Activated CD8-positive, alpha-beta memory T cell treated with anti-CD3 and anti-CD28 coated beads, Interleukin-2, amount 50 U/mL, for 48 hours (primary cell): ENCODE results near the gene PDZD4.
A peak's percentile ranks its signal among the peaks of the same experiment; 100 is the strongest.
"Not testable (repeated sequence)": the region's sequence is repeated elsewhere in the genome, so short reads cannot be mapped to it uniquely, and the experiment has no call there.

ENCODE experiments used
- DNase-seq: peaks from one replicate; pipeline ENCODE4 v3.0.0-alpha.2; 2020

The PDZD4 gene

GRCh38 chrX:153831429-153832150 is 1.2 kb upstream of the PDZD4 start:
- no peak for DNase-seq

DNA sequence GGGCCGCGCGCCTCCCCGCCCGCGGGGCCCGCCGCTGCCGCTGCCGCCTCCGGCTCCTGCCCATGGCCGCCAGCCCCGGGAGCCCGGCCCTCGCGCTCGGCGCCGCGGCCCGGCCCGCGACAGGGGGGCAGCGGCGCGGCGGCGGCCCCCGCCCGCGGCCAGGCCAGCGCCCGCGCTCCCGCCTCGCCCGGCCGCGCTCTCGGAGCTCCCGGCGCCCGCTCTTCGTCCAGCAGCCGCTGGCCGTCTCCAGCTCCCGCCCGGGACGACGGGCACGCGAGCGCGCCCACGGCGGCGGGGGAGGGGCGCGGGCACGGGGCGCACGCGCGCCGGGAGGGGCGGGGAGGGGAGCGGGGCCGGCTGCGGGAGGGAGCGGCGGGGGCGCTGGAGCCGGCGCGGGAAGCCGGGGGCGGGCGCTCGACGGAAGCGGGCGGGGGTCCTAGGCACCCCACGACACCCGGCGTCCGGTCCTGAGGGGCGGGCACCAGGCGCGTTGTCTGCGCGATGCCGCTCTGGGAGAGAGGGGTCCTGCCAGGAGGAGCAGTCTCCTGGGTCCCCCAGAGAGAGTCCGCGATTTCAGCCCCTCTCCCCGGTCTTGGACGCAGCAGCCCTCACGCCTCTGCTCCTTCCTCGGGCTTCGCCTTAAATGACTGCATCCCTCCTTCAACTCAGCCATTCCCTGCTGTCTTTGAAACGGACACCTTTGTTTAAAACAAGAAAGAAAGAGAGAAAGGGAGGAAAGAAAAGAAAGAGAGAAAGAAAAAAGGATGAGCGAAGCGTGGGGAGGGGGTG is 490 bp upstream of the PDZD4 start:
- DNase-seq, result no peak

- DNase-seq, result no peak
Measured at GRCh38 chrX:153829549-153829798, 870 bp downstream of the PDZD4 start.

GRCh38 chrX:153828723-153829548 is 1.4 kb downstream of the PDZD4 start:
- DNase-seq, result no peak

- no peak for DNase-seq
Measured at GRCh38 chrX:153828308-153828707, 2.0 kb downstream of the PDZD4 start.

DNA sequence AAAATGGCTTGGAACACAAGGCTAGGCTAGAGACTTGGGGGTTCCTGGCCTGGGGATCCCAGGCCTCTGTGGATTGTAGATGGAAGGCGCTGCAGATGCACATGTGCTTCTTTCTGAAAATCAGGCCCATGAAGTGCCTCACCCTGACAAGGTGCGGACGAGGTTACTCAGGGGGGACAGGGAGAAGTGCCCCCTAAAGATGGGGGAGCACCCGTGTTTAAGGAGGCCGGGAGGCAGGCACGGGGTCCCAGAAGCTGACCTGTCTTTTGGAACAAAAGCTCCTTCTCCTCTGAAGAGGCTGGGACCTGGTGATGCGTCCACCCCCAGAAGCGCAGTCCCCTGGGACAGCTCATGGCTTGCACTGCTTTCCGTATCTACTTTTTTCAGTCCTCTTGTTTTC is 2.4 kb downstream of the PDZD4 start:
- DNase-seq, result no peak

DNA sequence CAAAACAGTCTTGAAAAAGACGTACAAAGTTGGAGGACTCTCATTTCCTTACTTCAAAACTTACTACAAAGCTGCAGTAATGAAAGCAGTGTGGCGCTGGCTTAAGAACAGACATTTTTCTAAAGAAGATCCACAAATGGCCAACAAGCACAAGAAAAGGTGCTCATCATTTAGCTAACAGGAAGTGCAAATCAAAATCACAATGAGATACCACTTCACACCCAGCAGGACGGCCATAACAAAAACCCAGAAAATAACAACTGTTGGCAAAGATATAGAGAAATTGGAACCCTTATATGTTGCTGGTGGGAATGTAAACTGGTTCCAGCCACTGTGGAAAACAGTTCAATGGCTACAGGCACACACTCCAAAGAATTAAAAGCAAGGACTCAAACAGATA is 3.3 kb downstream of the PDZD4 start:
- DNase-seq, result no peak

DNA sequence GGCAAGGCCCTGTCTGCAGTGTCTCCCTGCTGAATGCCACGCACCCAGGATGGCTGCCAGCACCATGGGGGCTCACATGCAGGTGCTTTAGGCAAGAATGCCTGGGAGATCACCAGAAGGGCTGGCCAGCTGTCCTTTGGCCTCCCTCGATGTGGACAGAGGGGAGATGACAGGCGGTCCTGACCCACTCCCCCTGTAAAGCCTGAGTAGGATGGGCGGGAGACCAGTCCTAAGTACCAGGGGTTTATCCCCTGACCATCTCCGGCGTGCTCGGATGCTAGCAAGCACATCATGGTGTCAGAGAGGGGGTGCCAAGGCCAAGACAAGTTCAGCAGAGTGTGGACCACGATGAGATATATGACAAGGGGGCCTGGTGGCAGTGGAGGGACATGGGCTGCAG is 5.3 kb downstream of the PDZD4 start:
- DNase-seq, result no peak

DNA sequence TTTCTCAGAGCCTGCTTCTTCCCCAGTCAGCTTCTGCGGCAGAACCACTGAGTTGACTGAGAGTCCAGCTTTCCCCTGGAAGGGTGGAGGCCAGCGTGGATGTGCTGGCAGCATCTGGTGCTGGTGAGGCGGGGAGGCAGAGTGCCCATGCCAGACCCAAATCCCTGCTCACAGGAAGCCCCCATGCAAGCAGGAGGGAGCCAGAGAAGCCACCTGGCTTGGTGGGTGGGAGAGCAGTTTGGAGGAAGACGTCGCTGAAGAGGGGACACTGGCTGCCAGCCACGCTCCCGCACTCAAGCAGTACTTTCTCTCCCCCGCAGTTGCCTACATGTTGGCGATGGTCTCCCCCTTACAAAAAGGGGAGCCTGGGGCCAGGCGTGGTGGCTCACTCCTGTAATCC is 6.0 kb downstream of the PDZD4 start:
- no peak for DNase-seq

DNA sequence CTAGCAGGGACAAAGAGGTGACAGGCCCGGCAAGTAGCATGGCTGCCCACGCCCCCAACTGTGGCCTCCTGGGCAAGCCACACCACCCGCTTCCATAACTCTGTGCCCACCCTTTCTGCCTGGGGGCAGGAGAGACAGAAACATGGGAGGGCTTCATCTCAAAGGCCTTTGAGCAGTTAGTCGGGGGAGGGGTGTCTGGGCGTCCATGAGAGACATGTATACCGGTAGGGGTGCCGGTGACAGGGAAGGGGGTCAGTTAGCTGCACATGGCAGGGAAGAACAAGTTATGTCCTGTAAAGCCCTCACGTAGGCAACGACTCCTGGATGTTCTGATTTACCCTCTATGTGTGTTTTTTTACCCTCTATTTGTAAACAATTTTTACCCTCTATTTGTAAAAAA is 9.3 kb downstream of the PDZD4 start:
- no peak for DNase-seq

- DNase-seq, result no peak
Measured at GRCh38 chrX:153820601-153821000, 9.7 kb downstream of the PDZD4 start.

- no peak for DNase-seq
Measured at GRCh38 chrX:153819384-153820040, 10.8 kb downstream of the PDZD4 start.

GRCh38 chrX:153818571-153819383 is 11.6 kb downstream of the PDZD4 start:
- peak; percentile 69 for DNase-seq

DNA sequence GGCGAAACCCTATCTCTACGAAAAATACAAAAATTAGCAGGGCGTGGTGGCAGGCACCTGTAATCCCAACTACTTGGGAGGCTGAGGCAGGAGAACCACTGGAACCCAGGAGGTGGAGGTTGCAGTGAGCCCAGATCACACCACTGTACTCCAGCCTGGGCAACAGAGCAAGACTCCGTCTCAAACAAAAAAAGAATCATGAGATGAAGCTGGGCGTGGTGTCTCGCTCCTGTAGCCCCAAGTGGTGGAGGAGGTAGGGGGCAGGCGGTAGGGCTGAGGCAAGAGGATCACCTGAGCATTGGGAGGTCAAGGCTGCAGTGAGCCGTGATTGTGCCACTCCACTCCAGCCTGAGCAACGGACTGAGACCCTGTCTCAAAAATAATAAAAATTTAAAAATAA is 12.3 kb downstream of the PDZD4 start:
- not testable (repeated sequence) for DNase-seq

DNA sequence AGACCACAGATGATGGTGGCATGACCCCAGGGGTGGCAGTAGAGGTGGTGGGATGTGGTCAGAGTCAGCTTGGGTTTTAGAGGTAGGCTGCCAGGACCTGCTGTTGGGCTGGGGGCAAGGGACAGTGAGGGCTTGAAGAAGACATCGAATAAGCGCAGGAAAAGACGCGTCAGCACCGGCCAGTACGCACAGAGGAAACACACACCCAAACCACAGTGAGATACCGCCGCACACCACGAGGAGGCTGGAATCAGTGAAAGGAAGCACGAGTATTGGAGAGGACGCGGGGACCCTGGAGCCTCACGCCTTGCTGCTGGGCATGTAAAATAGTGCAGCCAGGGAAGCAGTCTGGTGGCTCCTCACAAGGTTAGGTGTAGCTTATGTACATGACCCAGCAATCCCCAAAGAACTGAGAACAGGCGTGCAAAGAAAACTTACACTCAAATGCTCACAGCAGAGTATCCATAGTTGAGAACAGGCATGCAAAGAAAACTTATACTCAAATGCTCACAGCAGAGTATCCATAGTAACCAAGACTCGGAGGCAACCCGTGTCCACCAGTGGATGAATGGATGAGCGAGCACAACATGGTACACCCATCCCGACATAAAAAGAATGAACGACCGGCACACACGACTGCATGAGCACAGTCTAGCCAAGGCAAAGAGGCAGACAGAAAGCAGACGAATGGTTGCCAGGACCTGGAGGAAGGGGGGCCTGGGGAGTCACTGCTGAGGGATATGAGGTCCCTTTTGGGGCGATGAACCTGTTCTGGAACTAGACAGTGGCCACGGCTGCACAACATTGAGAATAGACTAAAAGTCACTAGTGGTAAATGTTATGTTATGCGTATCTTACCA is 13.3 kb downstream of the PDZD4 start:
- DNase-seq, result peak; percentile 50

GRCh38 chrX:153814591-153815315 is 15.6 kb downstream of the PDZD4 start:
- DNase-seq, result no peak

GRCh38 chrX:153813161-153813560 is 17.2 kb downstream of the PDZD4 start:
- no peak for DNase-seq

- no peak for DNase-seq
Measured at GRCh38 chrX:153812220-153812619, 18.1 kb downstream of the PDZD4 start.

- DNase-seq, result no peak
Measured at GRCh38 chrX:153807976-153808375, 22.4 kb downstream of the PDZD4 start.

- DNase-seq, result no peak
Measured at GRCh38 chrX:153806999-153807575, 23.3 kb downstream of the PDZD4 start.
